ENCODE measurements around the gene ARPP21. TPM values are rescaled to one million over a fixed set of nuclear protein-coding genes. Genes with fewer than 3 reads are reported as not detected.

Gene ARPP21
- polyA plus RNA-seq, 1 of the 3 experiments (the other 2 are of a cell fraction): 1.6 TPM

- 29% methylated on average over 1 of the region's 1 CpG for WGBS (ENCODE audit: low lambda C conversion rate)
These were observed 27.6 kb downstream of the ARPP21 start for GRCh38 chr3:35666888-35667287.

GRCh38 chr3:35670408-35670965 is 31.2 kb downstream of the ARPP21 start:
- 67% methylated on average over 9 of the region's 9 CpGs for WGBS (ENCODE audit: low lambda C conversion rate)
- Histone ChIP-seq H2AFZ (ENCODE audit: low read depth) (no peak overlapping the region), H4K20me1 (ENCODE audit: insufficient read depth) (no peaks in the 10 kb centered on the region), H3K9me3 (no peaks in the 10 kb centered on the region), H3K27me3 (ENCODE audit: insufficient read depth) (no peaks in the 10 kb centered on the region), H3K27ac (ENCODE audit: low read depth in 2 of 2, low read length in 1 of 2) (no peak overlapping the region; a peak in 1 of 4 replicates), H3F3A (replicated peaks; ENCODE audit: insufficient read depth) (peaks cover 6% of the 10 kb centered on the region), H3K79me2 (ENCODE audit: insufficient read depth) (no peaks in the 10 kb centered on the region), H3K4me2 (no peak overlapping the region), H3K4me3 (ENCODE audit: low read depth in 2 of 2, low read length in 1 of 2) (no peak overlapping the region), H3K9me2 (no peaks in the 10 kb centered on the region), H3K36me3 (replicated peaks in 1 of 2; ENCODE audit: control insufficient read depth in 1 of 2, insufficient read depth in 2 of 2, low read length in 1 of 2) (no peaks in the 10 kb centered on the region), H3K9ac (no peak overlapping the region), H3K4me1 (ENCODE audit: control insufficient read depth in 1 of 2, insufficient read depth in 2 of 2, low read depth in 1 of 2, low read length in 1 of 2) (peaks cover 5 to 7% of the 10 kb centered on the region in 2 experiments; a peak in 2 of 4 replicates)
- no peak for DNase-seq
- POLR2A ChIA-PET: no interaction called here
- TF ChIP-seq EP300 (IDR thresholded peaks at IDR 0.05; ENCODE audit: borderline replicate concordance in 1 of 2, low read depth in 1 of 2, low read length in 1 of 2) (no peak), RCOR1 (IDR thresholded peaks at IDR 0.05; ENCODE audit: low read length) (no peak), CTCF (IDR thresholded peaks at IDR 0.05) (no peak), USF1 (IDR thresholded peaks at IDR 0.05; ENCODE audit: borderline replicate concordance, low read depth) (no peak), RAD21 (IDR thresholded peaks at IDR 0.05; ENCODE audit: low read length) (no peak), RXRA (IDR thresholded peaks at IDR 0.05; ENCODE audit: borderline replicate concordance, low read depth) (no peak)
- CTCF ChIA-PET: no interaction called here

More at GRCh38 chr3:35666888-35667287, 27.6 kb downstream of the ARPP21 start:
- Histone ChIP-seq H4K20me1 (ENCODE audit: insufficient read depth) (no peaks in the 10 kb centered on the region), H3K79me2 (ENCODE audit: insufficient read depth) (no peaks in the 10 kb centered on the region), H3K36me3 (replicated peaks in 1 of 2; ENCODE audit: control insufficient read depth in 1 of 2, insufficient read depth in 2 of 2, low read length in 1 of 2) (no peaks in the 10 kb centered on the region), H3K27me3 (ENCODE audit: insufficient read depth) (no peaks in the 10 kb centered on the region), H3K9me2 (no peaks in the 10 kb centered on the region), H3F3A (replicated peaks; ENCODE audit: insufficient read depth) (peaks cover 6% of the 10 kb centered on the region), H2AFZ (ENCODE audit: low read depth) (no peak overlapping the region), H3K4me2 (no peak overlapping the region), H3K4me1 (ENCODE audit: control insufficient read depth in 1 of 2, insufficient read depth in 2 of 2, low read depth in 1 of 2, low read length in 1 of 2) (peaks cover 16 to 25% of the 10 kb centered on the region in 2 experiments; a peak in 3 of 4 replicates), H3K27ac (ENCODE audit: low read depth in 2 of 2, low read length in 1 of 2) (no peak overlapping the region), H3K9ac (no peak overlapping the region), H3K4me3 (ENCODE audit: low read depth in 2 of 2, low read length in 1 of 2) (no peak overlapping the region), H3K9me3 (no peaks in the 10 kb centered on the region)
- TF ChIP-seq USF2 (IDR thresholded peaks at IDR 0.05; ENCODE audit: borderline replicate concordance, low read depth, low read length) (no peak), GATA2 (CRISPR knock-in tag; IDR thresholded peaks at IDR 0.05) (no peak), SMC3 (IDR thresholded peaks at IDR 0.05; ENCODE audit: low read depth, low read length) (no peak), RXRA (IDR thresholded peaks at IDR 0.05; ENCODE audit: borderline replicate concordance, low read depth) (no peak), ELF1 (IDR thresholded peaks at IDR 0.05) (no peak), RCOR1 (IDR thresholded peaks at IDR 0.05; ENCODE audit: low read length) (no peak), TAF1 (IDR thresholded peaks at IDR 0.05; ENCODE audit: borderline replicate concordance, low read depth, low read length) (no peak), ZBTB33 (IDR thresholded peaks at IDR 0.05; ENCODE audit: borderline replicate concordance, low read depth) (no peak), YY1 (IDR thresholded peaks at IDR 0.05; ENCODE audit: low read depth) (no peak)
- POLR2A ChIA-PET: interaction anchor here (0.7 kb wide), 1 partner anchor 24 kb away, joined by 3 read pairs; no protein-coding TSS in a partner anchor
- DNase-seq: no peak
- CTCF ChIA-PET: interaction anchor here (1.2 kb wide), 1 partner anchor 242 kb away, joined by 3 read pairs; no protein-coding TSS in a partner anchor

Measured in SK-N-SH (cell line).